ENCODE data around the gene NISCH. TPM values are rescaled to one million over a fixed set of nuclear protein-coding genes. Genes with fewer than 3 reads are reported as not detected.

NISCH gene
- total RNA-seq, 1 experiment from 2014 or later, result 104 TPM

- Histone ChIP-seq H3K23ac (ENCODE audit: insufficient read length, low read depth, low read length) (no peak overlapping the region), H4K5ac (ENCODE audit: insufficient read length, low read depth, low read length) (no peak overlapping the region), H3K4ac (ENCODE audit: low read depth, low read length) (no peak overlapping the region), H2BK20ac (ENCODE audit: low read depth, low read length, poor library complexity, severe bottlenecking) (no peak overlapping the region), H3K18ac (ENCODE audit: insufficient read length, low read depth, low read length) (no peak overlapping the region), H4K8ac (replicated peaks; ENCODE audit: insufficient read length, low read depth, low read length) (no peak overlapping the region), H3K9me3 (ENCODE audit: control insufficient read depth, low read depth, low read length) (no peaks in the 10 kb centered on the region), H3K14ac (ENCODE audit: insufficient read depth, low read length) (no peak overlapping the region), H3K9ac (ENCODE audit: extremely low read depth, insufficient read length, low read length) (no peak overlapping the region), H3K56ac (ENCODE audit: insufficient read length, low read depth, low read length) (no peak overlapping the region), H4K20me1 (ENCODE audit: control insufficient read depth, insufficient read depth, insufficient read length) (no peaks in the 10 kb centered on the region), H3K27me3 (ENCODE audit: insufficient read depth, low read length) (no peaks in the 10 kb centered on the region), H2AFZ (ENCODE audit: low read length) (no peak overlapping the region), H3K27ac (ENCODE audit: insufficient read length, low read depth, low read length) (no peak overlapping the region), H4K91ac (ENCODE audit: insufficient read length, low read depth, low read length) (no peak overlapping the region), H3K4me2 (ENCODE audit: insufficient read depth, insufficient read length, low read length) (no peak overlapping the region), H3K79me2 (ENCODE audit: insufficient read depth, low read length) (no peaks in the 10 kb centered on the region), H3K79me1 (ENCODE audit: insufficient read depth, low read depth, low read length, poor library complexity, severe bottlenecking) (no peaks in the 10 kb centered on the region), H3T11ph (ENCODE audit: low read length) (no peak overlapping the region), H3K4me1 (ENCODE audit: insufficient read depth, low read length) (no peaks in the 10 kb centered on the region; the same call in 1 of the 2 replicates), H2BK5ac (ENCODE audit: insufficient read length, low read length) (no peak overlapping the region), H2BK120ac (ENCODE audit: low read depth, low read length, poor library complexity, severe bottlenecking) (no peak overlapping the region), H2BK12ac (ENCODE audit: insufficient read length, low read depth, low read length) (no peak overlapping the region), H2BK15ac (ENCODE audit: low read depth, low read length) (no peak overlapping the region), H2AK5ac (ENCODE audit: insufficient read length, low read length) (no peak overlapping the region), H3K23me2 (ENCODE audit: insufficient read length, low read depth, low read length, poor library complexity, severe bottlenecking) (no peaks in the 10 kb centered on the region)
- Mint-ChIP-seq H3K36me3 (ENCODE audit: insufficient read depth in 1 of 3, low read depth in 3 of 3) (no peaks in the 10 kb centered on the region; a peak in 1 of 7 replicates), H3K27me3 (ENCODE audit: low read depth) (no peaks in the 10 kb centered on the region; the same call in 1 of the 2 replicates), H3K4me3 (no peak overlapping the region), H3K27ac (peak overlapping the region in 1 of 3 experiments; percentile 26; a peak in 1 of 7 replicates), H3K4me1 (peaks cover 16 to 28% of the 10 kb centered on the region in 2 experiments), H3K9me3 (no peaks in the 10 kb centered on the region)
- WGBS (ENCODE audit: extremely low coverage, insufficient read length, low lambda C conversion rate), result no CpG with 5 or more reads among the region's 5 CpGs
- DNase-seq, result no peak
- TF ChIP-seq CTCF (conservative IDR thresholded peaks at IDR 0.05), result no peak
These were observed 52.0 kb downstream of the NISCH start for GRCh38 chr3:52507359-52507758.

All from H9 (cell line).